Measurements from ENCODE around the gene P3H2. TPM values are rescaled to one million over a fixed set of nuclear protein-coding genes. Genes with fewer than 3 reads are reported as not detected.

Gene P3H2
- total and polyA plus RNA-seq, 9 of the 15 experiments (the other 6 are each of a cell fraction or from before 2014, with no cell fraction given), result 0.04 to 0.26 (median 0.22) TPM; not detected in 6

DNA sequence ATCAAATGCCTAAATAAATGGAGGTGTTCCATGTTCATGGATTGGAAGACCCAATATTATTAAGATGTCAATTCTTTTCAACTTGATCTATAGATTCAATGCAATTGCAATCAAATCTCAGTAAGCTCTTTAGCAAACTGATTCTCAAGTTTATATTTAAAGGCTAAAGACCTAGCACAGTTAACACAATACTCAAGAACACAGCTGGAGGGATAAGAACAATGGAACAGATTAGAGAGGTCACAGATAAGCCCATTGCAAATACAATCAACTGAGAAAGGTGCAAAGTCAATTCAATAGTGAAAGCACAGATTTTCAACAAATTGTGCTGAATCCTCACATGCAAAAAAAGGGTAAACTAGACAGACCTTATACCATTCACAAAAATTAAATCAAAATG is 198.9 kb downstream of the P3H2 start:
- H3K27me3 ChIP-seq (ENCODE audit: control insufficient read depth in 2 of 2, insufficient read depth in 2 of 2, low read length in 2 of 2), result no peaks in the 10 kb centered on the region
- no peak overlapping the region for H2AFZ ChIP-seq (ENCODE audit: low read depth, low read length)
- H3K9me3 ChIP-seq (replicated peaks; ENCODE audit: control insufficient read depth, insufficient read depth, low read depth, low read length), result no peaks in the 10 kb centered on the region
- ATAC-seq (no peak), DNase-seq (ENCODE audit: extremely low read depth in 1 of 4, low spot score in 3 of 4) (no peak), FAIRE-seq (no peak)
- H3K27ac ChIP-seq (ENCODE audit: extremely low read depth, low read depth, low read length), result no peak overlapping the region
- H3K4me2 ChIP-seq (ENCODE audit: insufficient read depth, low read length), result no peak overlapping the region
- in situ Hi-C loops (cut with MboI) (no loop called here), intact Hi-C loops (cut with micrococcal nuclease) (no loop called here)
- no peaks in the 10 kb centered on the region for H3K4me1 ChIP-seq (replicated peaks in 1 of 2; ENCODE audit: control insufficient read depth in 2 of 2, insufficient read depth in 2 of 2, low read length in 2 of 2)
- CTCF ChIA-PET (ENCODE audit: low intra/inter-chr PET ratio), result no interaction called here
- TF ChIP-seq IFI16 (CRISPR knock-in tag; IDR thresholded peaks at IDR 0.05), result no peak
- TF ChIP-seq, protein P1, sequence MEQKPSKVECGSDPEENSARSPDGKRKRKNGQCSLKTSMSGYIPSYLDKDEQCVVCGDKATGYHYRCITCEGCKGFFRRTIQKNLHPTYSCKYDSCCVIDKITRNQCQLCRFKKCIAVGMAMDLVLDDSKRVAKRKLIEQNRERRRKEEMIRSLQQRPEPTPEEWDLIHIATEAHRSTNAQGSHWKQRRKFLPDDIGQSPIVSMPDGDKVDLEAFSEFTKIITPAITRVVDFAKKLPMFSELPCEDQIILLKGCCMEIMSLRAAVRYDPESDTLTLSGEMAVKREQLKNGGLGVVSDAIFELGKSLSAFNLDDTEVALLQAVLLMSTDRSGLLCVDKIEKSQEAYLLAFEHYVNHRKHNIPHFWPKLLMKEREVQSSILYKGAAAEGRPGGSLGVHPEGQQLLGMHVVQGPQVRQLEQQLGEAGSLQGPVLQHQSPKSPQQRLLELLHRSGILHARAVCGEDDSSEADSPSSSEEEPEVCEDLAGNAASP (IDR thresholded peaks at IDR 0.05), result no peak
- no peak for TF ChIP-seq ESRRA (IDR thresholded peaks at IDR 0.05; ENCODE audit: borderline replicate concordance, low read depth)
- TF ChIP-seq GABPB2 (CRISPR knock-in tag; conservative IDR thresholded peaks at IDR 0.05), result no peak
- TF ChIP-seq ZKSCAN3 (CRISPR knock-in tag; IDR thresholded peaks at IDR 0.05), result no peak
- TF ChIP-seq CCAR2 (IDR thresholded peaks at IDR 0.05; ENCODE audit: low read depth, low read length), result no peak
- no peak for TF ChIP-seq ZNF830 (CRISPR knock-in tag; IDR thresholded peaks at IDR 0.05)
- TF ChIP-seq, protein P2, sequence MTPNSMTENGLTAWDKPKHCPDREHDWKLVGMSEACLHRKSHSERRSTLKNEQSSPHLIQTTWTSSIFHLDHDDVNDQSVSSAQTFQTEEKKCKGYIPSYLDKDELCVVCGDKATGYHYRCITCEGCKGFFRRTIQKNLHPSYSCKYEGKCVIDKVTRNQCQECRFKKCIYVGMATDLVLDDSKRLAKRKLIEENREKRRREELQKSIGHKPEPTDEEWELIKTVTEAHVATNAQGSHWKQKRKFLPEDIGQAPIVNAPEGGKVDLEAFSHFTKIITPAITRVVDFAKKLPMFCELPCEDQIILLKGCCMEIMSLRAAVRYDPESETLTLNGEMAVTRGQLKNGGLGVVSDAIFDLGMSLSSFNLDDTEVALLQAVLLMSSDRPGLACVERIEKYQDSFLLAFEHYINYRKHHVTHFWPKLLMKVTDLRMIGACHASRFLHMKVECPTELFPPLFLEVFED (CRISPR knock-in tag; conservative IDR thresholded peaks at IDR 0.05), result no peak
- no peak for TF ChIP-seq SNRNP70 (optimal IDR thresholded peaks at IDR 0.05; ENCODE audit: low read depth, low read length)
- no peak for TF ChIP-seq ATF1 (CRISPR knock-in tag; IDR thresholded peaks at IDR 0.05)
- no peak for TF ChIP-seq ATF1 (tag; IDR thresholded peaks at IDR 0.05)
- TF ChIP-seq ZNF140 (CRISPR knock-in tag; IDR thresholded peaks at IDR 0.05), result no peak
- no peak for TF ChIP-seq ZNF217 (CRISPR knock-in tag; IDR thresholded peaks at IDR 0.05)
- no peak for TF ChIP-seq ZNF584 (CRISPR knock-in tag; IDR thresholded peaks at IDR 0.05; ENCODE audit: low read depth)
- no peak for TF ChIP-seq WHSC1 (IDR thresholded peaks at IDR 0.05; ENCODE audit: low read length)
- TF ChIP-seq NELFE (IDR thresholded peaks at IDR 0.05; ENCODE audit: insufficient read depth, insufficient read length), result no peak
- no peak for TF ChIP-seq MAFF (IDR thresholded peaks at IDR 0.05; ENCODE audit: low read length)
- H3K79me2 ChIP-seq (ENCODE audit: control insufficient read depth, insufficient read depth, low read length), result no peaks in the 10 kb centered on the region
- no peak overlapping the region for H3K9ac ChIP-seq (ENCODE audit: insufficient read depth in 1 of 2, low read depth in 2 of 2, low read length in 2 of 2)
- POLR2A ChIA-PET, result no interaction called here
- no peak overlapping the region for H3K4me3 ChIP-seq
- H4K20me1 ChIP-seq (replicated peaks; ENCODE audit: control insufficient read depth, insufficient read depth, low read length), result no peaks in the 10 kb centered on the region
- H3K9me1 ChIP-seq (ENCODE audit: control insufficient read depth, insufficient read depth, low read length), result no peaks in the 10 kb centered on the region
- no peaks in the 10 kb centered on the region for H3K36me3 ChIP-seq (ENCODE audit: control insufficient read depth, insufficient read depth, low read length)
- BruUV-seq (replicated peaks), result no TSS peak
